ENCODE data around the gene SMYD3.

DNA sequence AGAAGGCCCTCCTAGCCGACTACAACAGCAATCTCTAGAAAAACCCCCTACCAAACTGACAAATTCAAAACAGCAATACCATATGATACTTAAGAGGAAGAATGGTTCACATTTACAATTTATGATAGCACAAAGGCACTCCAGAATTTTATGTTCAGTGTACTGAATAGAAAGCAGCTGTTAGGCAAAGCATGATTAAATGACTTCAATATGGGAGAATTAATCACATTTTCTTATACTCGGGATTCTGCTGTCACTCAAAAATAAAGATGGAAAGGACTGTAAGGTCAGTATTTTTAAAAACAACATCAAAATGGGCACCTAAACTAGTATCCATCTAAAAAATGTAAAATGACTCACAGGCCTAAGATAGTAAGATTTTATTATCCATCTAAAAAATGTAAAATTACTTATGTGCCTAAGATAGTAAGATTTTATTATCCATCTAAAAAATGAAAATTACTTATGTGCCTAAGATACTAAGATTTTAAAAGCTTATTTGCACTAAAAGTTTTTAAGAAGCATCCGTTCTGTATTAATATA is 198.5 kb downstream of the SMYD3 start:
- TF ChIP-seq, protein P1, sequence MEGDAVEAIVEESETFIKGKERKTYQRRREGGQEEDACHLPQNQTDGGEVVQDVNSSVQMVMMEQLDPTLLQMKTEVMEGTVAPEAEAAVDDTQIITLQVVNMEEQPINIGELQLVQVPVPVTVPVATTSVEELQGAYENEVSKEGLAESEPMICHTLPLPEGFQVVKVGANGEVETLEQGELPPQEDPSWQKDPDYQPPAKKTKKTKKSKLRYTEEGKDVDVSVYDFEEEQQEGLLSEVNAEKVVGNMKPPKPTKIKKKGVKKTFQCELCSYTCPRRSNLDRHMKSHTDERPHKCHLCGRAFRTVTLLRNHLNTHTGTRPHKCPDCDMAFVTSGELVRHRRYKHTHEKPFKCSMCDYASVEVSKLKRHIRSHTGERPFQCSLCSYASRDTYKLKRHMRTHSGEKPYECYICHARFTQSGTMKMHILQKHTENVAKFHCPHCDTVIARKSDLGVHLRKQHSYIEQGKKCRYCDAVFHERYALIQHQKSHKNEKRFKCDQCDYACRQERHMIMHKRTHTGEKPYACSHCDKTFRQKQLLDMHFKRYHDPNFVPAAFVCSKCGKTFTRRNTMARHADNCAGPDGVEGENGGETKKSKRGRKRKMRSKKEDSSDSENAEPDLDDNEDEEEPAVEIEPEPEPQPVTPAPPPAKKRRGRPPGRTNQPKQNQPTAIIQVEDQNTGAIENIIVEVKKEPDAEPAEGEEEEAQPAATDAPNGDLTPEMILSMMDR (conservative IDR thresholded peaks at IDR 0.05; ENCODE audit: low read depth, low read length): no peak
- TF ChIP-seq POLR2A (IDR thresholded peaks at IDR 0.05; ENCODE audit: low read depth, low read length): no peak
- TF ChIP-seq RFX5 (IDR thresholded peaks at IDR 0.05; ENCODE audit: low read depth, low read length): no peak
- TF ChIP-seq FOS (IDR thresholded peaks at IDR 0.05; ENCODE audit: low read depth, low read length): no peak
- TF ChIP-seq USF2 (IDR thresholded peaks at IDR 0.05; ENCODE audit: low read depth, low read length): no peak
- no peak for TF ChIP-seq RAD21 (IDR thresholded peaks at IDR 0.05; ENCODE audit: low read length)
- no peak for TF ChIP-seq RCOR1 (IDR thresholded peaks at IDR 0.05; ENCODE audit: insufficient replicate concordance, low read length)
- TF ChIP-seq MXI1 (IDR thresholded peaks at IDR 0.05; ENCODE audit: borderline replicate concordance, low read depth, low read length): no peak
- TF ChIP-seq MAFK (IDR thresholded peaks at IDR 0.05; ENCODE audit: low read depth, low read length): no peak
- TF ChIP-seq CEBPB (IDR thresholded peaks at IDR 0.05; ENCODE audit: low read depth, low read length): no peak
